Activated B cell treated with CpG ODN at 0.5 μM for 24 hours (primary cell): ENCODE measurements around the gene BEGAIN. TPM values are rescaled to one million over a fixed set of nuclear protein-coding genes. Genes with fewer than 3 reads are reported as not detected.

Experiments
- ATAC-seq: fragments of 200-7000 bp; cut with Tn5 transposase; one replicate; pipeline ENCODE4 v1.10.0; 2021; ENCODE audit warnings: low read depth, mild to moderate bottlenecking, moderate library complexity
- CTCF ChIA-PET: fragments of 350-600 bp; sonication (Branson Sonifier 250); formaldehyde crosslinking; loops from one replicate; lab custom pipeline; 2021; ENCODE audit warnings: antibody characterized with exemption; lab: Charles Lee
- POLR2A ChIA-PET: fragments of 350-600 bp; sonication (Branson Sonifier 250); formaldehyde crosslinking; loops from one replicate; lab custom pipeline; 2021; ENCODE audit warnings: antibody characterized with exemption; lab: Charles Lee
- DNase-seq: peaks from one replicate; pipeline ENCODE4 v3.0.0; 2022
- H3K27ac Mint-ChIP-seq: one replicate; pipeline ENCODE4 v1.8.0; 2020; ENCODE audit warnings: mixed read lengths
- H3K27me3 Mint-ChIP-seq: one replicate; pipeline ENCODE4 v1.8.0; 2021; ENCODE audit warnings: mixed read lengths
- H3K36me3 Mint-ChIP-seq: one replicate; pipeline ENCODE4 v1.8.0; 2021; ENCODE audit warnings: low read depth, mixed read lengths
- H3K4me1 Mint-ChIP-seq: one replicate; pipeline ENCODE4 v1.8.0; 2021; ENCODE audit warnings: mixed read lengths
- H3K4me3 Mint-ChIP-seq: one replicate; pipeline ENCODE4 v1.8.0; 2020; ENCODE audit warnings: mild to moderate bottlenecking, mixed read lengths
- H3K9me3 Mint-ChIP-seq: one replicate; pipeline ENCODE4 v1.8.0; 2020; ENCODE audit warnings: mixed read lengths
- CTCF ChIP-seq: fragments of 200-600 bp; IDR thresholded peaks from one replicate; pipeline ENCODE4 v1.8.0; 2022; ENCODE audit warnings: antibody characterized with exemption, mild to moderate bottlenecking
- intact Hi-C: fragments of 100-400 bp; cut with micrococcal nuclease; formaldehyde crosslinking; loops from one replicate; pipeline ENCODE4 v1.15.1; 2024
- total RNA-seq: library from RNA; stranded (reverse); gene quantifications from 2 replicates; pipeline ENCODE4 v1.2.3, GENCODE V29; 2022

Gene BEGAIN
- total RNA-seq, 1 donor from 2014 or later: not detected

- no peaks in the 10 kb centered on the region for H3K9me3 Mint-ChIP-seq
- ATAC-seq (no peak), DNase-seq (no peak)
- intact Hi-C loops: no loop called here
- CTCF ChIA-PET: no interaction called here
- peaks cover 20% of the 10 kb centered on the region for H3K27me3 Mint-ChIP-seq
- no peak for TF ChIP-seq CTCF
- no peaks in the 10 kb centered on the region for H3K36me3 Mint-ChIP-seq
- H3K4me3 Mint-ChIP-seq: no peak overlapping the region
- POLR2A ChIA-PET: no interaction called here
- peaks cover 2% of the 10 kb centered on the region for H3K4me1 Mint-ChIP-seq
- H3K27ac Mint-ChIP-seq: no peak overlapping the region
These were observed 28.3 kb downstream of the BEGAIN start for GRCh38 chr14:100558966-100559365.

GRCh38 chr14:100558226-100558625, 29.0 kb downstream of the BEGAIN start:
- no peak for DNase-seq
- Mint-ChIP-seq H3K27me3 (peaks cover 16% of the 10 kb centered on the region), H3K27ac (no peak overlapping the region), H3K4me1 (peaks cover 2% of the 10 kb centered on the region), H3K9me3 (no peaks in the 10 kb centered on the region), H3K36me3 (no peaks in the 10 kb centered on the region), H3K4me3 (no peak overlapping the region)
- no peak for ATAC-seq
- ChIA-PET CTCF (no interaction called here), POLR2A (no interaction called here)
- no peak for TF ChIP-seq CTCF
- intact Hi-C loops: no loop called here

- Mint-ChIP-seq H3K27ac (no peak overlapping the region), H3K36me3 (no peaks in the 10 kb centered on the region), H3K4me1 (peaks cover 2% of the 10 kb centered on the region), H3K27me3 (peaks cover 12% of the 10 kb centered on the region), H3K9me3 (no peaks in the 10 kb centered on the region), H3K4me3 (no peak overlapping the region)
- intact Hi-C loops: no loop called here
- ChIA-PET POLR2A (no interaction called here), CTCF (no interaction called here)
- no peak for TF ChIP-seq CTCF
- DNase-seq (no peak), ATAC-seq (no peak)
These were observed 29.6 kb downstream of the BEGAIN start for GRCh38 chr14:100557658-100558057.

- ChIA-PET CTCF (no interaction called here), POLR2A (no interaction called here)
- Mint-ChIP-seq H3K9me3 (no peaks in the 10 kb centered on the region), H3K4me3 (no peak overlapping the region), H3K27me3 (peaks cover 12% of the 10 kb centered on the region), H3K27ac (no peak overlapping the region), H3K36me3 (no peaks in the 10 kb centered on the region), H3K4me1 (peaks cover 2% of the 10 kb centered on the region)
- DNase-seq: no peak
- no peak for ATAC-seq
- no peak for TF ChIP-seq CTCF
- intact Hi-C loops: no loop called here
These were observed 30.2 kb downstream of the BEGAIN start for GRCh38 chr14:100556936-100557505.

GRCh38 chr14:100556140-100556475, 31.1 kb downstream of the BEGAIN start:
- ChIA-PET POLR2A (no interaction called here), CTCF (no interaction called here)
- H3K9me3 Mint-ChIP-seq: no peaks in the 10 kb centered on the region
- TF ChIP-seq CTCF: no peak
- no peaks in the 10 kb centered on the region for H3K36me3 Mint-ChIP-seq
- DNase-seq (no peak), ATAC-seq (no peak)
- H3K4me3 Mint-ChIP-seq: no peak overlapping the region
- peaks cover 2% of the 10 kb centered on the region for H3K4me1 Mint-ChIP-seq
- no peak overlapping the region for H3K27ac Mint-ChIP-seq
- intact Hi-C loops: no loop called here
- peaks cover 12% of the 10 kb centered on the region for H3K27me3 Mint-ChIP-seq
